MM.1S (cell line): ENCODE measurements around the gene PCCA.
A peak's percentile ranks its signal among the peaks of the same experiment; 100 is the strongest.

ENCODE experiments used
- DNase-seq: peaks from one replicate; pipeline ENCODE4 v3.0.0-alpha.2; 2015
- H2AFZ ChIP-seq: fragments of 300-600 bp; sonication (generic); 2 replicates; pipeline ENCODE4 v1.6.0; 2016; ENCODE audit warnings: antibody characterized with exemption, low read length
- H3F3A ChIP-seq: fragments of 300-600 bp; sonication (generic); 2 replicates; pipeline ENCODE4 v1.6.1; 2016; ENCODE audit warnings: mild to moderate bottlenecking, antibody characterized with exemption, low read length, moderate library complexity, mixed read lengths; ENCODE audit not compliant: insufficient read depth
- H3K27ac ChIP-seq: fragments of 300-600 bp; sonication (generic); 2 replicates; pipeline ENCODE4 v1.5.1; 2016; ENCODE audit warnings: mild to moderate bottlenecking, low read length
- H3K27me3 ChIP-seq: fragments of 300-600 bp; sonication (generic); replicated peaks from 2 replicates; pipeline ENCODE4 v1.6.0; 2016; ENCODE audit warnings: low read length; ENCODE audit not compliant: insufficient read depth
- H3K36me3 ChIP-seq: fragments of 300-600 bp; sonication (generic); replicated peaks from 2 replicates; pipeline ENCODE4 v1.6.1; 2016; ENCODE audit warnings: mild to moderate bottlenecking, low read length, mixed read lengths; ENCODE audit not compliant: insufficient read depth
- H3K4me1 ChIP-seq: fragments of 300-600 bp; sonication (generic); 2 replicates; pipeline ENCODE4 v1.6.1; 2016; ENCODE audit warnings: low read length, mixed read lengths
- H3K4me2 ChIP-seq: fragments of 300-600 bp; sonication (generic); 2 replicates; pipeline ENCODE4 v1.6.0; 2016; ENCODE audit warnings: low read depth, low read length
- H3K4me3 ChIP-seq: fragments of 300-600 bp; sonication (generic); 2 replicates; pipeline ENCODE4 v1.5.1; 2016; ENCODE audit warnings: low read length, mixed read lengths
- H3K79me2 ChIP-seq: fragments of 300-600 bp; sonication (generic); 2 replicates; pipeline ENCODE4 v1.6.1; 2016; ENCODE audit warnings: mixed run types, low read length, mixed read lengths
- H3K9ac ChIP-seq: fragments of 300-600 bp; sonication (generic); 2 replicates; pipeline ENCODE4 v1.6.1; 2016; ENCODE audit warnings: low read length, mixed read lengths
- H3K9me2 ChIP-seq: fragments of 300-600 bp; sonication (generic); replicated peaks from 2 replicates; pipeline ENCODE4 v1.6.1; 2016; ENCODE audit warnings: mild to moderate bottlenecking, low read length, mixed read lengths; ENCODE audit not compliant: insufficient read depth
- H3K9me3 ChIP-seq: fragments of 300-600 bp; sonication (generic); replicated peaks from 2 replicates; pipeline ENCODE4 v1.6.1; 2016; ENCODE audit warnings: mild to moderate bottlenecking, low read length, mixed read lengths; ENCODE audit not compliant: insufficient read depth
- H4K20me1 ChIP-seq: fragments of 300-600 bp; sonication (generic); 2 replicates; pipeline ENCODE4 v1.6.1; 2016; ENCODE audit warnings: mild to moderate bottlenecking, low read length, moderate library complexity, mixed read lengths; ENCODE audit not compliant: insufficient read depth
- EZH2 ChIP-seq: fragments of 300-600 bp; sonication (generic); optimal IDR thresholded peaks from 2 replicates; pipeline ENCODE3; 2017; ENCODE audit warnings: low read depth, mild to moderate bottlenecking, antibody characterized with exemption, low read length, mixed read lengths
- EZH2phosphoT487 ChIP-seq: fragments of 300-600 bp; sonication (generic); IDR thresholded peaks from 2 replicates; pipeline ENCODE4 v1.6.1; 2018; ENCODE audit warnings: antibody characterized with exemption, low read length
- TF ChIP-seq, protein P1 (sequence below): fragments of 300-600 bp; sonication (generic); IDR thresholded peaks from 2 replicates; pipeline ENCODE4 v1.5.1; 2016; ENCODE audit warnings: antibody characterized with exemption, low read length, mixed read lengths

PCCA gene

GRCh38 chr13:100493418-100493817, 404.5 kb downstream of the PCCA start:
- Histone ChIP-seq H3K4me2 (no peak overlapping the region), H4K20me1 (no peaks in the 10 kb centered on the region), H3F3A (peaks cover 6% of the 10 kb centered on the region; the same call in 1 of the 2 replicates), H3K36me3 (no peaks in the 10 kb centered on the region), H3K9me3 (no peaks in the 10 kb centered on the region), H3K79me2 (no peaks in the 10 kb centered on the region), H3K4me1 (peaks cover 32% of the 10 kb centered on the region), H3K27ac (no peak overlapping the region), H3K9ac (no peak overlapping the region), H3K9me2 (no peaks in the 10 kb centered on the region), H2AFZ (no peak overlapping the region), H3K27me3 (no peaks in the 10 kb centered on the region), H3K4me3 (no peak overlapping the region)
- no peak for DNase-seq
- TF ChIP-seq, protein P1, sequence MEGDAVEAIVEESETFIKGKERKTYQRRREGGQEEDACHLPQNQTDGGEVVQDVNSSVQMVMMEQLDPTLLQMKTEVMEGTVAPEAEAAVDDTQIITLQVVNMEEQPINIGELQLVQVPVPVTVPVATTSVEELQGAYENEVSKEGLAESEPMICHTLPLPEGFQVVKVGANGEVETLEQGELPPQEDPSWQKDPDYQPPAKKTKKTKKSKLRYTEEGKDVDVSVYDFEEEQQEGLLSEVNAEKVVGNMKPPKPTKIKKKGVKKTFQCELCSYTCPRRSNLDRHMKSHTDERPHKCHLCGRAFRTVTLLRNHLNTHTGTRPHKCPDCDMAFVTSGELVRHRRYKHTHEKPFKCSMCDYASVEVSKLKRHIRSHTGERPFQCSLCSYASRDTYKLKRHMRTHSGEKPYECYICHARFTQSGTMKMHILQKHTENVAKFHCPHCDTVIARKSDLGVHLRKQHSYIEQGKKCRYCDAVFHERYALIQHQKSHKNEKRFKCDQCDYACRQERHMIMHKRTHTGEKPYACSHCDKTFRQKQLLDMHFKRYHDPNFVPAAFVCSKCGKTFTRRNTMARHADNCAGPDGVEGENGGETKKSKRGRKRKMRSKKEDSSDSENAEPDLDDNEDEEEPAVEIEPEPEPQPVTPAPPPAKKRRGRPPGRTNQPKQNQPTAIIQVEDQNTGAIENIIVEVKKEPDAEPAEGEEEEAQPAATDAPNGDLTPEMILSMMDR = no peak
- TF ChIP-seq EZH2phosphoT487 = no peak
- TF ChIP-seq EZH2 = no peak

DNA sequence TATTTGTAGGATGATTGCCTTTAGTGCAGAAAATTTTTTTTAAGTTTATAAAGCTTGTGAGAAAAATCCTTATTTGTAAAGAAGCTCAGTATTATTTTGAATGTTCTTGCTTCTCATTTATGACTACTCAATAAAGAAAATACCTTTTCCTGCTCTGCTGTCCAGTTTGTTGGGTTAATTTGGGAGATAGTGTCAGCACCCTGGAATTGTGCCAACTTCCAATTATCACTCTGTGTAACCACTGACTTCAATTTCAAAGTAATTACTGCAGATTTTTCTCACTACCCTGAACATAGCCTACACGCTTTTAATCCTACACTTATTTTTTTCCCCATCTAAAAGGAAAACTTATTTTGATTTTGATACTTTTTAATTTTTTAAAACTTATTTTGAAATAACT, 406.6 kb downstream of the PCCA start:
- H3K27ac ChIP-seq = no peak overlapping the region
- no peak overlapping the region for H3K4me3 ChIP-seq
- H3K79me2 ChIP-seq = no peaks in the 10 kb centered on the region
- H3K36me3 ChIP-seq = no peaks in the 10 kb centered on the region
- peaks cover 6% of the 10 kb centered on the region; the same call in 1 of the 2 replicates for H3F3A ChIP-seq
- TF ChIP-seq EZH2phosphoT487 (no peak), EZH2 (no peak)
- TF ChIP-seq, protein P1 = no peak
- no peaks in the 10 kb centered on the region for H3K9me2 ChIP-seq
- H4K20me1 ChIP-seq = no peaks in the 10 kb centered on the region
- no peaks in the 10 kb centered on the region for H3K27me3 ChIP-seq
- no peak overlapping the region for H3K4me2 ChIP-seq
- H3K9ac ChIP-seq = no peak overlapping the region
- H3K4me1 ChIP-seq = peaks cover 28% of the 10 kb centered on the region
- no peaks in the 10 kb centered on the region for H3K9me3 ChIP-seq
- DNase-seq = no peak
- no peak overlapping the region for H2AFZ ChIP-seq

- no peaks in the 10 kb centered on the region for H3K36me3 ChIP-seq
- no peaks in the 10 kb centered on the region for H3K9me3 ChIP-seq
- peak overlapping the region; percentile 70 for H3K27ac ChIP-seq
- H3F3A ChIP-seq = peaks cover 6% of the 10 kb centered on the region; the same call in 1 of the 2 replicates
- H4K20me1 ChIP-seq = no peaks in the 10 kb centered on the region
- DNase-seq = peak; percentile 88
- no peaks in the 10 kb centered on the region for H3K9me2 ChIP-seq
- TF ChIP-seq, protein P1 = no peak
- TF ChIP-seq EZH2phosphoT487 = no peak
- no peak for TF ChIP-seq EZH2
- peak overlapping the region; percentile 19; the same call in 1 of the 2 replicates for H3K9ac ChIP-seq
- H3K79me2 ChIP-seq = no peaks in the 10 kb centered on the region
- H3K4me2 ChIP-seq = peak overlapping the region; percentile 28
- no peak overlapping the region for H3K4me3 ChIP-seq
- peaks cover 18% of the 10 kb centered on the region for H3K4me1 ChIP-seq
- H3K27me3 ChIP-seq = no peaks in the 10 kb centered on the region
- no peak overlapping the region for H2AFZ ChIP-seq
These were observed 408.5 kb downstream of the PCCA start for GRCh38 chr13:100497389-100497788.
